ENCODE results near the gene MTM1.

- TF ChIP-seq, protein P1, sequence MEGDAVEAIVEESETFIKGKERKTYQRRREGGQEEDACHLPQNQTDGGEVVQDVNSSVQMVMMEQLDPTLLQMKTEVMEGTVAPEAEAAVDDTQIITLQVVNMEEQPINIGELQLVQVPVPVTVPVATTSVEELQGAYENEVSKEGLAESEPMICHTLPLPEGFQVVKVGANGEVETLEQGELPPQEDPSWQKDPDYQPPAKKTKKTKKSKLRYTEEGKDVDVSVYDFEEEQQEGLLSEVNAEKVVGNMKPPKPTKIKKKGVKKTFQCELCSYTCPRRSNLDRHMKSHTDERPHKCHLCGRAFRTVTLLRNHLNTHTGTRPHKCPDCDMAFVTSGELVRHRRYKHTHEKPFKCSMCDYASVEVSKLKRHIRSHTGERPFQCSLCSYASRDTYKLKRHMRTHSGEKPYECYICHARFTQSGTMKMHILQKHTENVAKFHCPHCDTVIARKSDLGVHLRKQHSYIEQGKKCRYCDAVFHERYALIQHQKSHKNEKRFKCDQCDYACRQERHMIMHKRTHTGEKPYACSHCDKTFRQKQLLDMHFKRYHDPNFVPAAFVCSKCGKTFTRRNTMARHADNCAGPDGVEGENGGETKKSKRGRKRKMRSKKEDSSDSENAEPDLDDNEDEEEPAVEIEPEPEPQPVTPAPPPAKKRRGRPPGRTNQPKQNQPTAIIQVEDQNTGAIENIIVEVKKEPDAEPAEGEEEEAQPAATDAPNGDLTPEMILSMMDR (conservative IDR thresholded peaks at IDR 0.05; ENCODE audit: low read length) = no peak
- no peak for TF ChIP-seq EZH2phosphoT487 (IDR thresholded peaks at IDR 0.05; ENCODE audit: borderline replicate concordance)
Measured at GRCh38 chrX:150642423-150642822, 74.0 kb downstream of the MTM1 start.
